ENCODE data around the gene CABP7.

DNA sequence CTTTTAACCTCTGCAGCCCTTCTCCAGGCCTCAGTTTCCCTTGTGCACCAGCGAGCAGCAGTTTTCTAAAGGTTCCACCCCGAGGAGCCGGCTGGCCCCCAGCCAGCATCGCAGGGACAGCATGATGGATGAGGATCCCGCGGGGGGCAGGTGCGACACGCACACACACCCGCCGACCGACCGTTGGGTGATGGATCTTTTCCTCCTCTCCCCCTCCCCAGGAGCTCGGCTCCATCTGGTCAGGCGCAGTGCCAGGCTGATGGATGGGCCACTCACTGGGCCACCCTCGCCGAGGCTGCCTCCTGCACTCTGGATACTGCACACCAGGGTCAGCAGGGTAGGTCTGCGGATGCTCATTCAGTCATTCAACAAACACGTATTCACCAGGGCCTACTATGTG lies 12.8 kb upstream of the CABP7 start:
- TF ChIP-seq ZNF274 (IDR thresholded peaks at IDR 0.05; ENCODE audit: low read depth, low read length): no peak
- TF ChIP-seq, protein P1, sequence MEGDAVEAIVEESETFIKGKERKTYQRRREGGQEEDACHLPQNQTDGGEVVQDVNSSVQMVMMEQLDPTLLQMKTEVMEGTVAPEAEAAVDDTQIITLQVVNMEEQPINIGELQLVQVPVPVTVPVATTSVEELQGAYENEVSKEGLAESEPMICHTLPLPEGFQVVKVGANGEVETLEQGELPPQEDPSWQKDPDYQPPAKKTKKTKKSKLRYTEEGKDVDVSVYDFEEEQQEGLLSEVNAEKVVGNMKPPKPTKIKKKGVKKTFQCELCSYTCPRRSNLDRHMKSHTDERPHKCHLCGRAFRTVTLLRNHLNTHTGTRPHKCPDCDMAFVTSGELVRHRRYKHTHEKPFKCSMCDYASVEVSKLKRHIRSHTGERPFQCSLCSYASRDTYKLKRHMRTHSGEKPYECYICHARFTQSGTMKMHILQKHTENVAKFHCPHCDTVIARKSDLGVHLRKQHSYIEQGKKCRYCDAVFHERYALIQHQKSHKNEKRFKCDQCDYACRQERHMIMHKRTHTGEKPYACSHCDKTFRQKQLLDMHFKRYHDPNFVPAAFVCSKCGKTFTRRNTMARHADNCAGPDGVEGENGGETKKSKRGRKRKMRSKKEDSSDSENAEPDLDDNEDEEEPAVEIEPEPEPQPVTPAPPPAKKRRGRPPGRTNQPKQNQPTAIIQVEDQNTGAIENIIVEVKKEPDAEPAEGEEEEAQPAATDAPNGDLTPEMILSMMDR (IDR thresholded peaks at IDR 0.05 in 2 of 3, conservative IDR thresholded peaks at IDR 0.05 in 1 of 3; ENCODE audit: borderline replicate concordance in 1 of 3, insufficient read depth in 1 of 3, low read depth in 2 of 3, low read length in 2 of 3): no peak
- TF ChIP-seq JUND (IDR thresholded peaks at IDR 0.05): no peak
